Lung (tissue), 12 donors: ENCODE results near the gene PDK4. TPM values are rescaled to one million over a fixed set of nuclear protein-coding genes. Genes with fewer than 3 reads are reported as not detected.
"Not testable (repeated sequence)": the region's sequence is repeated elsewhere in the genome, so short reads cannot be mapped to it uniquely, and the experiment has no call there.

Source experiments
- ATAC-seq: fragments of 200-7000 bp; cut with Tn5 transposase; one replicate; pipeline ENCODE4 v1.9.1; 2020; ENCODE audit warnings: moderate number of reproducible peaks; ENCODE audit not compliant: insufficient read depth, low FRiP score
- DNase-seq, 3 donors: peaks; one replicate each; pipeline ENCODE4 v3.0.0-alpha.2; 2013 to 2017
- H3K27ac ChIP-seq, 2 donors: one replicate each; pipeline ENCODE4 v1.5.1; 2013; ENCODE audit warnings: mild to moderate bottlenecking in 2 of 2, moderate library complexity in 2 of 2, control low read depth in 1 of 2, inconsistent platforms in 1 of 2, low read depth in 1 of 2, low read length in 1 of 2
- H3K27me3 ChIP-seq, 3 donors: one replicate each; pipeline ENCODE4 v1.5.1; 2013; ENCODE audit warnings: low read length in 2 of 3; ENCODE audit not compliant: control insufficient read depth in 3 of 3, insufficient read depth in 3 of 3
- H3K36me3 ChIP-seq, 4 donors: one replicate each; pipeline ENCODE4 v1.5.1; 2013; ENCODE audit warnings: low read length in 4 of 4, mild to moderate bottlenecking in 1 of 4, moderate library complexity in 1 of 4; ENCODE audit not compliant: control insufficient read depth in 4 of 4, insufficient read depth in 4 of 4
- H3K4me1 ChIP-seq, 5 donors: one replicate each; pipeline ENCODE4 v1.5.1; 2013; ENCODE audit warnings: low read length in 5 of 5, mild to moderate bottlenecking in 2 of 5, moderate library complexity in 1 of 5; ENCODE audit not compliant: control insufficient read depth in 5 of 5, insufficient read depth in 5 of 5
- H3K4me3 ChIP-seq: one replicate; pipeline ENCODE4 v1.5.1; 2013; ENCODE audit warnings: mild to moderate bottlenecking, control low read depth, moderate library complexity
- H3K9ac ChIP-seq, 2 donors: one replicate each; pipeline ENCODE4 v1.5.1; 2013; ENCODE audit warnings: low read length in 2 of 2, control low read depth in 1 of 2; ENCODE audit not compliant: insufficient read depth in 1 of 2
- H3K9me3 ChIP-seq, 4 donors: one replicate each; pipeline ENCODE4 v1.5.1; 2013; ENCODE audit warnings: low read length in 3 of 4, mild to moderate bottlenecking in 1 of 4, moderate library complexity in 1 of 4; ENCODE audit not compliant: control insufficient read depth in 4 of 4, insufficient read depth in 3 of 4
- CTCF ChIP-seq: IDR thresholded peaks from 2 replicates; pipeline ENCODE4 v1.5.1; 2012; ENCODE audit warnings: mild to moderate bottlenecking; ENCODE audit errors: control extremely low read depth, extremely low read depth
- WGBS, 2 donors: extraction: QIAGEN DNeasy Blood & Tissue Kit; methylation state at CpG; one replicate each; pipeline ENCODE4 v1.1.7; 2013; 5-methylcytosine and 5-hydroxymethylcytosine counted together
- polyA plus RNA-seq, 2 donors: library from polyadenylated mRNA; stranded (reverse); fragments of 200-250 nt; gene quantifications; one replicate each; pipeline ENCODE4 v1.2.1, GENCODE V29; 2013
- total RNA-seq, 2 donors: library from RNA; depleted of rRNA in 1 of 2; stranded (reverse); fragments of >200 nt in 1 of 2; gene quantifications; one replicate each; pipeline ENCODE4 v1.2.1, GENCODE V29; 2014 to 2021
- donor health status: control.
- donor health status: control.
- donor health status: Bipolar disorder and iron deficiency.
- donor health status: healthy.
- donor health status: DM: yes; HTN: yes; CAD: no.

The PDK4 gene
- total and polyA plus RNA-seq, 4 donors: 20.1 to 86.9 (median 35.1) TPM

GRCh38 chr7:95560674-95561073, 35.6 kb downstream of the PDK4 start:
- Histone ChIP-seq H3K27ac (no peak overlapping the region), H3K27me3 (no peaks in the 10 kb centered on the region), H3K9ac (no peak overlapping the region), H3K9me3 (no peaks in the 10 kb centered on the region), H3K36me3 (no peaks in the 10 kb centered on the region), H3K4me1 (no peaks in the 10 kb centered on the region), H3K4me3 (no peak overlapping the region)
- no peak for ATAC-seq
- DNase-seq: no peak
- WGBS, 2 donors: 85 to 92% methylated on average over 2 of the region's 2 CpGs
- TF ChIP-seq CTCF: no peak

GRCh38 chr7:95558864-95559263, 37.5 kb downstream of the PDK4 start:
- Histone ChIP-seq H3K27ac (no peak overlapping the region), H3K4me3 (no peak overlapping the region), H3K4me1 (no peaks in the 10 kb centered on the region), H3K27me3 (no peaks in the 10 kb centered on the region), H3K9me3 (no peaks in the 10 kb centered on the region), H3K36me3 (no peaks in the 10 kb centered on the region), H3K9ac (no peak overlapping the region)
- no peak for TF ChIP-seq CTCF
- 83 to 87% methylated on average over 3 of the region's 3 CpGs for WGBS, 2 donors
- ATAC-seq (no peak), DNase-seq (no peak)

GRCh38 chr7:95556777-95557176, 39.5 kb downstream of the PDK4 start:
- 88 to 92% methylated on average over 2 of the region's 2 CpGs for WGBS, 2 donors
- Histone ChIP-seq H3K9ac (no peak overlapping the region), H3K27me3 (no peaks in the 10 kb centered on the region), H3K4me1 (no peaks in the 10 kb centered on the region), H3K9me3 (no peaks in the 10 kb centered on the region), H3K4me3 (no peak overlapping the region), H3K36me3 (no peaks in the 10 kb centered on the region), H3K27ac (no peak overlapping the region)
- no peak for TF ChIP-seq CTCF
- ATAC-seq: no peak
- no peak for DNase-seq

DNA sequence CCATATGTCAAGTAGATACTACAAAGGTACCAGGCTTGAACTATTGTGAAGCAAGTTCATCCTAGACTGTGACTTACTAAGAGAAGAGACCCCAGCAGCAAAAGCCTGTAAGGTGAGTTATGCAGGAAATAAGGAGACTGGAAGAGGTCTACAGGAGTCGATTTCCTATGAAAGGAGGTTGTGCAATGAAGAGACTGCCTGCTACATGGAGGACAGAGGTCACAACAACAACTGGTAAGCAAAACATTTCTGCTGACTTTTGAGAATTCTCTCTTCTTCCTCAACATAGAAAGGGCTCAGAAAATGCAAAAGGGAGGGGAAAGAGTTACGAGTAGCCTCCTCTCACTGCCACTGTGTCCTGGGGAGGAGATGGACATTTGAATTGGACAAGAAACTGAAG, 42.4 kb downstream of the PDK4 start:
- 71 to 79% methylated on average over 2 of the region's 2 CpGs for WGBS, 2 donors
- peak in 1 of 3 donors; percentile 26 for DNase-seq
- TF ChIP-seq CTCF: no peak
- no peak overlapping the region for H3K9ac ChIP-seq
- ATAC-seq: no peak
- H3K9me3 ChIP-seq: no peaks in the 10 kb centered on the region
- no peak overlapping the region for H3K27ac ChIP-seq
- H3K4me3 ChIP-seq: no peak overlapping the region
- no peaks in the 10 kb centered on the region for H3K36me3 ChIP-seq
- no peaks in the 10 kb centered on the region for H3K27me3 ChIP-seq
- peaks cover 3 to 14% (median 11%) of the 10 kb centered on the region in 5 donors for H3K4me1 ChIP-seq

DNA sequence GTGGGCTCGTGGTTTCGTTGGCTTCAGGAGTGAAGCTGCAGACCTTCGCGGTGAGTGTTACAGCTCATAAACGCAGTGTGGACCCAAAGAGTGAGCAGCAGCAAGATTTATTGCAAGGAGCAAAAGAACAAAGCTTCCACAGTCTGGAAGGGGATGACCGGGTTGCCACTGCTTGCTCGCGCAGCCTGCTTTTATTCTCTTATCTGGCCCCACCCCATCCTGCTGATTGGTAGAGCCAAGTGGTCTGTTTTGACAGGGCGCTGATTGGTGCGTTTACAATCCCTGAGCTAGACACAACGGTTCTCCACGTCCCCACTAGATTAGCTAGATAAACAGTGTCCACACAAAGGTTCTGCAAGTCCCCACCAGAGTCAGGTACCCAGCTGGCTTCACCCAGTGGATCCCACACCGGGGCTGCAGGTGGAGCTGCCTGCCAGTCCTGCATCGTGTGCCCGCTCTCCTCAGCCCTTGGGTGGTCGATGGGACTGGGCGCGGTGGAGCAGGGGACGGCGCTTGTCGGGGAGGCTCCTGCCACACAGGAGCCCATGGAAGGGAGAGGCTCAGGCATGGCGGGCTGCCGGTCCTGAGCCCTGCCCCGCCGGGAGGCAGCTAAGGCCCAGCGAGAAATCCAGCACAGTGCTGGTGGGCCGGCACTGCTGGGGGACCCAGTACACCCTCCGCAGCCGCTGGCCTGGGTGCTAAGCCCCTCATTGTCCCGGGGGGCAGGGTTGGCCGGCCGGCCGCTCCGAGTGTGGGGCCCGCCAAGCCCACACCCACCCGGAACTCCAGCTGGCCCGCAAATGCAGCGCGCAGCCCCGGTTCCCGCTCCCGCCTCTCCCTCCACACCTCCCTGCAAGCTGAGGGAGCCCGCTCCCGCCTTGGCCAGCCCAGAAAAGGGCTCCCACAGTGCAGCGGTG, 44.0 kb downstream of the PDK4 start:
- not testable (repeated sequence) for H3K9me3 ChIP-seq, H3K27me3 ChIP-seq, ATAC-seq, H3K4me3 ChIP-seq, DNase-seq, H3K9ac ChIP-seq, H3K36me3 ChIP-seq, H3K27ac ChIP-seq
- H3K4me1 ChIP-seq: peaks cover 3 to 21% (median 11%) of the 10 kb centered on the region in 5 donors
- WGBS, 2 donors: 89 to 96% methylated on average over 35 to 45 of the region's 45 CpGs
